GM18858 (cell line): ENCODE results near the gene SLC26A11.

ENCODE experiments used
- ATAC-seq: cut with Tn5 transposase; IDR thresholded peaks from one replicate; pipeline ENCODE4 v1.9.1; 2021; ENCODE audit not compliant: unreplicated experiment

The SLC26A11 gene

GRCh38 chr17:80220054-80220735 is at the start of gene SLC26A11, which contains the start of gene SGSH:
TSS of gene SLC26A11 (plus strand) at chr17:80220427. CDS start at chr17:80221561, 1,134 bp downstream.
TSS of gene SGSH (minus strand) at chr17:80220333. CDS start at chr17:80220313, 20 bp downstream.
- ATAC-seq, result no peak

- ATAC-seq, result no peak
These were observed 48.5 kb upstream of the SLC26A11 start for GRCh38 chr17:80171681-80172080.

- ATAC-seq, result no peak
These were observed 47.1 kb upstream of the SLC26A11 start for GRCh38 chr17:80173126-80173525.

GRCh38 chr17:80173916-80174315 is 46.3 kb upstream of the SLC26A11 start:
- no peak for ATAC-seq

- no peak for ATAC-seq
These were observed 43.5 kb upstream of the SLC26A11 start for GRCh38 chr17:80176757-80177156.

- ATAC-seq, result no peak
These were observed 42.1 kb upstream of the SLC26A11 start for GRCh38 chr17:80177986-80178595.

GRCh38 chr17:80180192-80180591 is 40.0 kb upstream of the SLC26A11 start:
- ATAC-seq, result no peak

- no peak for ATAC-seq
These were observed 38.8 kb upstream of the SLC26A11 start for GRCh38 chr17:80181431-80181830.

- no peak for ATAC-seq
These were observed 37.9 kb upstream of the SLC26A11 start for GRCh38 chr17:80182118-80182844.

- no peak for ATAC-seq
These were observed 37.4 kb upstream of the SLC26A11 start for GRCh38 chr17:80182845-80183223.

- no peak for ATAC-seq
These were observed 36.4 kb upstream of the SLC26A11 start for GRCh38 chr17:80183581-80184422.

- ATAC-seq, result no peak
These were observed 35.9 kb upstream of the SLC26A11 start for GRCh38 chr17:80184423-80184714.

GRCh38 chr17:80185968-80186367 is 34.3 kb upstream of the SLC26A11 start:
- ATAC-seq, result no peak

GRCh38 chr17:80187090-80187489 is 33.1 kb upstream of the SLC26A11 start:
- ATAC-seq, result no peak

GRCh38 chr17:80187515-80187941 is 32.7 kb upstream of the SLC26A11 start:
- ATAC-seq, result no peak

GRCh38 chr17:80189611-80190010 is 30.6 kb upstream of the SLC26A11 start:
- no peak for ATAC-seq

- ATAC-seq, result no peak
These were observed 29.5 kb upstream of the SLC26A11 start for GRCh38 chr17:80190716-80191115.

- ATAC-seq, result no peak
These were observed 29.0 kb upstream of the SLC26A11 start for GRCh38 chr17:80191192-80191591.

GRCh38 chr17:80191865-80192661 is 28.2 kb upstream of the SLC26A11 start:
- no peak for ATAC-seq

GRCh38 chr17:80195141-80195540 is 25.1 kb upstream of the SLC26A11 start:
- ATAC-seq, result no peak
